CD4-positive, alpha-beta T cell treated with Interleukin-21 for 1 hour (primary cell): ENCODE measurements around the gene CACNA2D2.
A peak's percentile ranks its signal among the peaks of the same experiment; 100 is the strongest.
"Not testable (repeated sequence)": the region's sequence is repeated elsewhere in the genome, so short reads cannot be mapped to it uniquely, and the experiment has no call there.

Source experiments
- DNase-seq: peaks from one replicate; pipeline ENCODE4 v3.0.0-alpha.2; 2020

The CACNA2D2 gene

GRCh38 chr3:50525987-50526386 lies 22.6 kb upstream of the CACNA2D2 start:
- peak; percentile 40 for DNase-seq

- no peak for DNase-seq
Measured at GRCh38 chr3:50525191-50525910, 21.9 kb upstream of the CACNA2D2 start.

- DNase-seq, result no peak
Measured at GRCh38 chr3:50524746-50525145, 21.3 kb upstream of the CACNA2D2 start.

GRCh38 chr3:50523279-50523811 lies 19.9 kb upstream of the CACNA2D2 start:
- DNase-seq, result no peak

GRCh38 chr3:50521572-50521971 lies 18.1 kb upstream of the CACNA2D2 start:
- DNase-seq, result no peak

- DNase-seq, result no peak
Measured at GRCh38 chr3:50520849-50521248, 17.4 kb upstream of the CACNA2D2 start.

- DNase-seq, result peak; percentile 74
Measured at GRCh38 chr3:50519471-50520089, 16.1 kb upstream of the CACNA2D2 start.

- no peak for DNase-seq
Measured at GRCh38 chr3:50518436-50518835, 15.0 kb upstream of the CACNA2D2 start.

GRCh38 chr3:50517721-50518206 lies 14.3 kb upstream of the CACNA2D2 start:
- DNase-seq, result no peak

GRCh38 chr3:50516440-50516871 lies 13.0 kb upstream of the CACNA2D2 start:
- DNase-seq, result no peak

GRCh38 chr3:50515565-50516439 lies 12.4 kb upstream of the CACNA2D2 start:
- DNase-seq, result no peak

- DNase-seq, result not testable (repeated sequence)
Measured at GRCh38 chr3:50512908-50513307, 9.5 kb upstream of the CACNA2D2 start.

- DNase-seq, result no peak
Measured at GRCh38 chr3:50512131-50512530, 8.7 kb upstream of the CACNA2D2 start.

GRCh38 chr3:50510325-50510724 lies 6.9 kb upstream of the CACNA2D2 start:
- DNase-seq, result no peak

- DNase-seq, result no peak
Measured at GRCh38 chr3:50509715-50510114, 6.3 kb upstream of the CACNA2D2 start.

- no peak for DNase-seq
Measured at GRCh38 chr3:50508821-50509220, 5.4 kb upstream of the CACNA2D2 start.

GRCh38 chr3:50506169-50506568 lies 2.7 kb upstream of the CACNA2D2 start:
- DNase-seq, result no peak

GRCh38 chr3:50504681-50505080 lies 1.2 kb upstream of the CACNA2D2 start:
- no peak for DNase-seq

GRCh38 chr3:50502584-50503423 lies 630 bp downstream of the CACNA2D2 start:
- no peak for DNase-seq

- no peak for DNase-seq
Measured at GRCh38 chr3:50502225-50502583, 1.2 kb downstream of the CACNA2D2 start.

- DNase-seq, result no peak
Measured at GRCh38 chr3:50495609-50496423, 7.6 kb downstream of the CACNA2D2 start.
